Measurements from ENCODE around the gene SBSN.

DNA sequence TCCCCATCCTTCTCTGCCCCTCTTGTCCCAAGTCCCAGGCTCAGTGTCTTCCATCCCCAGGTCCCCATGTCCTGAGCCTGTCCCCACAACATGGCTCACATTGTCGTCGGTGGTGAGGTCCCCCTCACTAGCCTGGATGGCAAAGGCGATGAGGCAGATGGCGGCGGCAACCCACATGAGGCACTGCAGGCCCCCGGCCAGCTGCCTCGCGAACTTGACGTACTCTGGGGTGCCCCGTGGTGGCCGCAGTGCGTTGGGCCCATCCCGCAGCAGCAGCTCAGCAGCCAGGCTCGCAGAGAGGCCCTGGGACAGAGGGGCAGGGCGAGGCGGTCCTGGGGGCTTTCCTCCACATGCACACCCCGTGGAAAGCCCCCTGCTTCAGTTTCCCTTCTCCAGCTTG lies 34.2 kb upstream of the SBSN start:
- no peak for TF ChIP-seq EZH2 (IDR thresholded peaks at IDR 0.05; ENCODE audit: insufficient read depth, poor library complexity, severe bottlenecking)
- no peak for TF ChIP-seq EZH2phosphoT487 (IDR thresholded peaks at IDR 0.05; ENCODE audit: insufficient read depth, low read depth)

All from GM23248 (cell line).